SHP77 treated with DMSO at 0.1 percent for 48 hours (cell line): Measurements from ENCODE around the gene NUDT14.

Experiments
- DNase-seq: peaks from one replicate; lab custom pipeline; 2025; lab: John Stamatoyannopoulos, UW

Gene NUDT14

GRCh38 chr14:105180592-105181548 lies at the start of gene NUDT14:
Gene NUDT14, minus strand, starts transcription at chr14:105181312. Its CDS starts 103 bp downstream, at chr14:105181209.
- no peak for DNase-seq

- no peak for DNase-seq
These were observed 48.1 kb upstream of the NUDT14 start for GRCh38 chr14:105229099-105229655.

GRCh38 chr14:105228562-105228961 lies 47.5 kb upstream of the NUDT14 start:
- no peak for DNase-seq

GRCh38 chr14:105227346-105227745 lies 46.2 kb upstream of the NUDT14 start:
- DNase-seq, result no peak

- no peak for DNase-seq
These were observed 45.1 kb upstream of the NUDT14 start for GRCh38 chr14:105226198-105226597.

GRCh38 chr14:105224845-105225570 lies 43.9 kb upstream of the NUDT14 start:
- DNase-seq, result no peak

GRCh38 chr14:105223770-105224544 lies 42.8 kb upstream of the NUDT14 start:
- no peak for DNase-seq

- DNase-seq, result no peak
These were observed 42.1 kb upstream of the NUDT14 start for GRCh38 chr14:105223260-105223659.

GRCh38 chr14:105221598-105222178 lies 40.6 kb upstream of the NUDT14 start:
- DNase-seq, result no peak

- no peak for DNase-seq
These were observed 39.8 kb upstream of the NUDT14 start for GRCh38 chr14:105220699-105221597.

- DNase-seq, result no peak
These were observed 38.6 kb upstream of the NUDT14 start for GRCh38 chr14:105219753-105220152.

GRCh38 chr14:105219043-105219612 lies 38.0 kb upstream of the NUDT14 start:
- no peak for DNase-seq

- DNase-seq, result no peak
These were observed 37.5 kb upstream of the NUDT14 start for GRCh38 chr14:105218611-105219010.

GRCh38 chr14:105217774-105218173 lies 36.7 kb upstream of the NUDT14 start:
- no peak for DNase-seq

GRCh38 chr14:105216490-105217247 lies 35.6 kb upstream of the NUDT14 start:
- DNase-seq, result no peak

GRCh38 chr14:105215602-105216001 lies 34.5 kb upstream of the NUDT14 start:
- DNase-seq, result no peak

- no peak for DNase-seq
These were observed 33.3 kb upstream of the NUDT14 start for GRCh38 chr14:105214324-105214915.

- no peak for DNase-seq
These were observed 32.2 kb upstream of the NUDT14 start for GRCh38 chr14:105213361-105213760.
